LoVo (cell line): ENCODE measurements around the gene KRTAP10-3.
"Not testable (repeated sequence)": the region's sequence is repeated elsewhere in the genome, so short reads cannot be mapped to it uniquely, and the experiment has no call there.

Experiments
- DNase-seq: peaks from one replicate; pipeline ENCODE4 v3.0.0-alpha.2; 2016; ENCODE audit warnings: low spot score

KRTAP10-3 gene, protein sequence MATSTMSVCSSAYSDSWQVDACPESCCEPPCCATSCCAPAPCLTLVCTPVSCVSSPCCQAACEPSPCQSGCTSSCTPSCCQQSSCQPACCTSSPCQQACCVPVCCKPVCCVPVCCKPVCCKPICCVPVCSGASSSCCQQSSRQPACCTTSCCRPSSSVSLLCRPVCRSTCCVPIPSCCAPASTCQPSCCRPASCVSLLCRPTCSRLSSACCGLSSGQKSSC

GRCh38 chr21:44558695-44559094 lies at the start of gene KRTAP10-3:
Gene KRTAP10-3, minus strand, starts transcription at chr21:44558795. Its CDS starts 80 bp downstream, at chr21:44558715.
- no peak for DNase-seq

GRCh38 chr21:44606495-44606894 lies 47.9 kb upstream of the KRTAP10-3 start:
- no peak for DNase-seq

GRCh38 chr21:44603911-44604310 lies 45.3 kb upstream of the KRTAP10-3 start:
- DNase-seq, result no peak

DNA sequence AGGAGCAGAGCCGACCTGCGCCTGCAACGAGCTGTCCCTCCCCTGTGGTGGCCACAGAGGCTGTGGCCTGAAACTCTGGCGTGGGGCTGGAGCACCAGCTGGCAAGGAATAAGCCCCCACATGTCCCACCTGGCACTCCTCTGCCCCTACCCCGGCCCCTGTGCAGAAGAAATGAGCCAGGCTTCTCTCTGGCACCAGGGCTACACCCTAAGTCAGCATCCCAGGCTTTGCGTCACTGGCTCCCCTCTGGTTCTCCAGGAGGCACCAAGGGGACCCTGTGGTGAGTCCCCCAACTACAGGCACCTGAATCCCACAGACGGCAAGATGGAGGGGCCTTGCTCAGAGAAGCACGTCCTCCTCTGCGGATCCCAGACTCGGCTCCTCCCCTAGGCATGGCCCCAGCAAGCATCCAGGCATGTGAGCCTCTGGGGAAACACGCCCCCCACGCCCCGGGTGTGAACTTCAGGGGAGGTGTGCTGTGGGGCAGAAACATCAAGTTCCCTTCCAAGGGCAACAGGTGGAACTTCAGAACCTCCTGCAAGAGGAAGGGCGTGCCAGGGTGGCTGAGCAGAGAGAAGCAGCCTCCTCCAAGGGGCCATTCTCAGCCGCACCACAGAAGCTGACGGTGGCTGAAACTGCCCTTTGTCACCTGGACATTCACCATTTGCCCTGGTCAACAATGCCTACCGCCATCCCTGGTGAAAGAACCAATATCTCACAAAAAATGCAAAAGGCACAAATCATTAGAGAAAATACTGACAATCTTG lies 44.7 kb upstream of the KRTAP10-3 start:
- DNase-seq, result no peak

- no peak for DNase-seq
Measured at GRCh38 chr21:44602463-44602850, 43.9 kb upstream of the KRTAP10-3 start.

DNA sequence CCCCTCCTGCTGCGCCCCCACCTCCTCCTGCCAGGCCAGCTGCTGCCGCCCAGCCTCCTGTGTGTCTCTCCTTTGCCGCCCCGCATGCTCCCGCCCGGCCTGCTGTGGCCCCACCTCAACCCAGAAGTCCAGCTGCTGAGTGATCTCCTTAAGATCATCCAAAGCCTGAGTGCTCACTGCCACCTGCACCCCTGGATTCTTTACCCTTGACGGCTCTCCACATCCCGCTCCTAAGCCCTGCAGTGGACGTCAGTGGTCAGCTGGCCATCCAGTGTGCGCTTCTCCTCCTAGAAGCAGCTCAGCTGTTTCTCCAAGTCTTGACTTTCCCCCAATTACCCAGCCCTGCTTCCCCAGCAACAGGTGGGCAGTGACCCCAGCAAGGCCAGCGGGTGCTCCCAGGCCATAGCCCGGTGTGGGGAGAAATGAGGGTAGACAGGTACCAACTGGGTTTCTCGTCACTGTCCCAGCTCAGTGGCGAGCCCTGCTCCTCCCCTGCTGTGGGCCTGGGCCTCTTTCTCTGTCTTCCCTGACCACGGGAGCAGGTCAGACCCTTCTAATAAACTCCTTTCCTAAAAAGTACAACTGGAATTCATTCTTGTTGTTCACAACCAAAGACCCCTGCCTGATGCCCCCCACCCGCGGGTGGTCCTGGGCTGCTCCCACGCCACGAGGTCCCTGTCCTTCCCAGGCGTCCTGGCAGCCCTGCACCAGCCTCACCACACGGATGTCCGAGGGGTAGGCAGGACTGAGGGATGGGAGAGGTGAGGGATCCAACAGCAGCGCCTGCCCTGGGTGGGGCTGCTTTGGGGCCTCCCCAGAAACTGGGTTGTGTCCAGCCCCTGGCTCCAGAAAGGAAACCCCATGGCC lies 43.2 kb upstream of the KRTAP10-3 start:
- DNase-seq, result no peak

DNA sequence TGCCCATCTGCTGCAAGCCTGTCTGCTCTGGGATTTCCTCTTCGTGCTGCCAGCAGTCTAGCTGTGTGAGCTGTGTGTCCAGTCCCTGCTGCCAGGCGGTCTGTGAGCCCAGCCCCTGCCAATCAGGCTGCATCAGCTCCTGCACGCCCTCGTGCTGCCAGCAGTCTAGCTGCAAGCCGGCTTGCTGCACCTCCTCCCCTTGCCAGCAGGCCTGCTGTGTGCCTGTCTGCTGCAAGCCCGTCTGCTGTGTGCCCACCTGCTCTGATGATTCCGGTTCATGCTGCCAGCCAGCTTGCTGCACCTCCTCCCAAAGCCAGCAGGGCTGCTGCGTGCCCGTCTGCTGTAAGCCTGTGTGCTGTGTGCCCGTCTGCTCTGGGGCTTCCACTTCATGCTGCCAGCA lies 42.5 kb upstream of the KRTAP10-3 start:
- DNase-seq, result not testable (repeated sequence)

DNA sequence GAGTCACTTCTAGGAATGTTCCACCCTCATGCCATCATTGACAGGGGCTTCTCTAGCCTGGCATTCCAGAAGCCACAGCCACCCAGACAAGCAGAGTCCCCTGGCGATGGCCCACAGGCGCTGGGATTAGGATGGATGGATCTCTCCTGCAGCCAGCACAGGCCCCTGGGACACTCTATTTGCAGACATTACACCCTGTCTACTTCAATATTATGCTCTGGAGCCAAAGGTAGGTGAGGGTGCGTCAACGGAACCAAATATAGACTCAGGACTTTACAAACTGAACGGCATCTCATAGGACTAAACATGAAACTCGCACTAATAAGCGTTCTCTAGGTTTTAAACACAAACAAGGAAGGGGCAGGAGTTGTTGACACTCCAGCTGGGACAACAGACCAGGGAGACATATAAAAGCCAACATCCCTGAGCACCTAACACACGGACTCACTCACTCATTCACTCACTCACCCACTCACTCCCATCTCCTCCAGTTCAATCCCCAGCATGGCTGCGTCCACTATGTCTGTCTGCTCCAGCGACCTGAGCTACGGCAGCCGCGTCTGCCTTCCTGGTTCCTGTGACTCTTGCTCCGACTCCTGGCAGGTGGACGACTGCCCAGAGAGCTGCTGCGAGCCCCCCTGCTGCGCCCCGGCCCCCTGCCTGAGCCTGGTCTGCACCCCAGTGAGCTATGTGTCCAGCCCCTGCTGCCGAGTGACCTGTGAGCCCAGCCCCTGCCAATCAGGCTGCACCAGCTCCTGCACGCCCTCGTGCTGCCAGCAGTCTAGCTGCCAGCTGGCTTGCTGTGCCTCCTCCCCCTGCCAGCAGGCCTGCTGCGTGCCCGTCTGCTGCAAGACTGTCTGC lies 41.8 kb upstream of the KRTAP10-3 start, which contains the start of gene KRTAP10-7:
KRTAP10-7 (plus strand) TSS at position 480 of the 861 bp plus-strand sequence; CDS start at position 505, 25 bp downstream.
- not testable (repeated sequence) for DNase-seq

DNA sequence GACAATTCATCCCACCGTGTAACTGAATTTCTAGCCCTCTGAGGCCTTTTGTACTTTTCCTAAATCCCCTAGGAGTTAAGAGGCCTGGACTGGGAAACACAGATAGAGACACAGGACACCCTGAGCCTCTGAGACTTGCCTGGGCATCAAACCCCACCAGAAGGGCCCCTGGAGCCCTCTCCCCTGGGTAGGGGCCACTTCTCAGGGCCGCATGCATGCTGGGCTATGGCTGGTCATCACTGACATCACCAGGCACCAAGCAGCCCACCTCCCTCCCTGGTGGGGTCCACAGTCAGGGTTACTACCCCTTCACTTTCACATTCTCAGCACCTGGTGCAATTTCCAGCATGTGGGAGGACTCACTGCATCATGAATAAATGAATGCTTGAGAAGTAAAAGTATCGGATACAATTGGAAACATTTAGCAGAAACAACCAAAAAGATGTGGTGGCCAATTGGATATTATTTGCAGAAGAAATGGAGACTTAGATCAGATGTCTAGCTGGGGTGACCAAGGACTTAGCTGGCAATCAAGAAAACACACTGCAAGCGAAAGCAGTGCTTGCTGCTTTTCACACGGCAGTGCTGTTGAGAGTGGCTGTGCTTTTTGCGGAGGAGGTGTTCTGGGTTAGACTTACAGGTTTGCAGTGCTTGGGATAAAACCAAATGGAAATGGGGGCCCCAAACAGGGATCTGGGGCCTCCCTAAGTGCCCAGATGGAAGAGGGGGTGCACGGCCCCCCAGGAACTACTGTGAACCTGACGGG lies 40.9 kb upstream of the KRTAP10-3 start:
- DNase-seq, result no peak

GRCh38 chr21:44598061-44598460 lies 39.5 kb upstream of the KRTAP10-3 start:
- no peak for DNase-seq

GRCh38 chr21:44596068-44596725 lies 37.6 kb upstream of the KRTAP10-3 start:
- DNase-seq, result no peak

- DNase-seq, result no peak
Measured at GRCh38 chr21:44595524-44595923, 36.9 kb upstream of the KRTAP10-3 start.

GRCh38 chr21:44594406-44594916 lies 35.9 kb upstream of the KRTAP10-3 start:
- no peak for DNase-seq

GRCh38 chr21:44593598-44594405 lies 35.2 kb upstream of the KRTAP10-3 start:
- DNase-seq, result no peak

GRCh38 chr21:44592446-44593311 lies 34.1 kb upstream of the KRTAP10-3 start, which contains the start of gene KRTAP10-6:
Gene KRTAP10-6, minus strand, starts transcription at chr21:44592505. Its CDS starts 21 bp downstream, at chr21:44592484.
- no peak for DNase-seq

DNA sequence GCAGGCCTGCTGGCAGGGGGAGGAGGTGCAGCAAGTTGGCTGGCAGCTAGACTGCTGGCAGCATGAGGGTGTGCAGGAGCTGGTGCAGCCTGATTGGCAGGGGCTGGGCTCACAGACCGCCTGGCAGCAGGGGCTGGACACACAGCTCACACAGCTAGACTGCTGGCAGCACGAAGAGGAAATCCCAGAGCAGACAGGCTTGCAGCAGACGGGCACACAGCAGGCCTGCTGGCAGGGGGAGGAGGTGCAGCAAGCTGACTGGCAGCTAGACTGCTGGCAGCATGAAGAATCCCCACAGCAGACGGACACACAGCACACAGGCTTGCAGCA lies 33.2 kb upstream of the KRTAP10-3 start:
- not testable (repeated sequence) for DNase-seq

- DNase-seq, result not testable (repeated sequence)
Measured at GRCh38 chr21:44590897-44591800, 32.6 kb upstream of the KRTAP10-3 start.
